GM10847 (cell line): ENCODE data around the gene PSMD13.
"Not testable (repeated sequence)": the region's sequence is repeated elsewhere in the genome, so short reads cannot be mapped to it uniquely, and the experiment has no call there.

Experiments used
- POLR2A ChIP-seq: IDR thresholded peaks from 2 replicates; pipeline ENCODE4 v1.6.1; 2011; ENCODE audit not compliant: insufficient read length; ENCODE audit errors: extremely low read depth

PSMD13 gene

DNA sequence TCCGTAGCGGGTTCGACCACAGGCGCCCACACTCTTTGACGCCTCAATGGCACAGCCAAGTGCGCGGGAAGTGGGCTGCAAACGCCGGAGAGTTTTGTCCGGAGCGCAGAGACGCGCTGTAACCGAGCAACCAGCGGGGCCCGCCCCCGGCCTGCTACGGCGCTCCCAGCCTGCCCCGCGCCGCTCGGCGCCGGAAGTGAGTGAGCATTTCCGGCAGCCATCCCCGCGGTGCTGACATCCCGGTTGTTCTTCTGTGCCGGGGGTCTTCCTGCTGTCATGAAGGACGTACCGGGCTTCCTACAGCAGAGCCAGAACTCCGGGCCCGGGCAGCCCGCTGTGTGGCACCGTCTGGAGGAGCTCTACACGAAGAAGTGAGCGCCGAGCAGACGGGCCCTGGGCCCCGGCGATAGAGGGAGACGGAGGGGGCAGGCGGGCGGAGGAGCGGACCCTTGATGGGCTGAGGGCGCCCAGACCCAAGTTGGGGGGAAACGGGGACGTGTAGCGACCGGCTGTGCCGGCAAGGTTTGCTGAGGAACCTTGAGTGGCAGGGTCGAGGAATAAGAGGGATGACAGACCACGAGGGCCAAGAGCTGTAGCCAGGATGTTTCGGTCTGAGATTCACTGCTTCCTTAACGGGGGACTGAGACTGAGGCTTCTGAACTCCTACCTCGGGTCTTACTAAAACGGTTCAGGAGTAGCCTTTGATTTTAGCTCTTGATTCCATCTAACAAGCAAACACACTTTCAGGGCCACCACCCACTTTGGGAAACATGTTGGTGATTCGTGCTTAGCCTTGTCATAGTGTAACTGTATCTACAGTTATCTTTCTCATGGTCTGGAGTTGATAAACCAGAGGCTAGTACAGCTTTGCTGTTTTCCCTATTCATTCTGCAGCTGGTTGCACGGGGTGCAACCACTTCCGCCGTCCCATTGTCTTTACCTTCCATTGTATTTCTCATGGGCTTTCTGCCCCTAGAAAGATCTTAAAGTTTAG is at the start of gene PSMD13:
Gene PSMD13 (plus strand): TSS at position 203 of the 994 bp plus-strand sequence. CDS start 74 bp downstream, at position 277.
- peak; percentile 66 for TF ChIP-seq POLR2A

DNA sequence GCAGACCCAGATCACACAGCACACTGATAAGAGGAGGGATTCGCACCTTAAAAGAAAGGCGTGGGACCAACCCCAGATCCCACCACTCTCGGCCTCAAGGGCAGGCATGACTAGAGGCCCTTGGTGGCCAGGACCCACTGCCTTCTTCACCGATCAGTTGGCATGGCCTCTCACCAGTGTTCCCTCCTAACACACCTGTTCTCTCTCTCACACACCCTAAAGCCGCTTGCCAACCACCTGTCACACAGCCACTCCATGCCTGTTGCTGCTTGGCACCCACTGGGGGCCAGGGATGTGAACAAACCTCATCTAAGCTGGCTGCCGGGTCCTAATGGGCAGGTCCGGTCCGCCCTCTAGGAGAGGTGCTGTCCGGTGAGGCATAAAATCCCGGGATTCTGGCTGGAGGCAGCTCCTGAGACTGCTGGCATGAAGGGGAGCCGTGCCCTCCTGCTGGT is 44.1 kb upstream of the PSMD13 start, which contains the start of gene SCGB1C1:
Gene SCGB1C1 (plus strand): TSS at position 405 of the 455 bp plus-strand sequence. CDS start 22 bp downstream, at position 427.
- TF ChIP-seq POLR2A: not testable (repeated sequence)

DNA sequence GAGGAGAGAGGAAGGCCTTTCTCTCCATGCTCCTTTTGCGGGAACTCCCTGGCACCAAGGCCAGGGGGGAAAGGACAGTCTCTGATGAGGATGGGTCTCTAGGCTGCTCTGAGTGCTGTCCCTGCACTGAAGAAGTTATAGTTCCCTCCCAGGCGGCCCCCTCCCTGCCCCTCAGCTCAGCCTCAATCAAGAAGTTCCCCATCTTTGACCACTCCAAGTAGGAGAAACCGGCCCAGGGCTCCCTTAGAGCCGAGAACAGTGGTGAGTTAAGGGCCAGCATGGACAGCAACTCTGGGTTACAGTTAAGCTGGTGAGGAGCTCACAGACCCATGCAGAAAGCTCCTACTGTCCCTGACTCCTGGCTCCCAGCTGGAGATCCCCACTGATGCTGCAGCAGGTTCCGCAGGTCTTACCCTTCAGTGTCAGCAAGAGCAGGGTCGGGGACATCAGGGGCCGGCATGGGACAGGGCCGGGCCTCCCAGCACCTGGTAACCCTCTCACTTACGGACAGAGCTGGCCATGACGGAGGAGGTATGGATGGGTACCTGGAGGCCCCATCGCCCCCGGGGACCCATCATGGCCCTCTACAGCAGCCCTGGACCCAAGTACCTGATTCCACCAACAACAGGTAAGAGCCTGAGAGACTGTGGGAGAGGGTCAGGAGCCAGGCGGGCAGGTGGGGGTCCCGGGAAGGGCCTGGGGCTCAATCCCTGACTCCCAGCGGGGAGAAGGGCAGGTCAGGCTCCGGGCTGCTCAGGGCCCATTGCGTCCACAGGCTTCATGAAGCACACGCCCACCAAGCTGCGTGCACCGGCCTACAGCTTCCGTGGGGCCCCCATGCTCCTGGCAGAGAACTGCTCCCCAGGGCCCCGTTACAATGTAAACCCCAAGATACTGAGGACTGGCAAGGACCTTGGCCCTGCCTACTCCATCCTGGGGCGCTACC is 39.7 kb upstream of the PSMD13 start:
- no peak for TF ChIP-seq POLR2A

DNA sequence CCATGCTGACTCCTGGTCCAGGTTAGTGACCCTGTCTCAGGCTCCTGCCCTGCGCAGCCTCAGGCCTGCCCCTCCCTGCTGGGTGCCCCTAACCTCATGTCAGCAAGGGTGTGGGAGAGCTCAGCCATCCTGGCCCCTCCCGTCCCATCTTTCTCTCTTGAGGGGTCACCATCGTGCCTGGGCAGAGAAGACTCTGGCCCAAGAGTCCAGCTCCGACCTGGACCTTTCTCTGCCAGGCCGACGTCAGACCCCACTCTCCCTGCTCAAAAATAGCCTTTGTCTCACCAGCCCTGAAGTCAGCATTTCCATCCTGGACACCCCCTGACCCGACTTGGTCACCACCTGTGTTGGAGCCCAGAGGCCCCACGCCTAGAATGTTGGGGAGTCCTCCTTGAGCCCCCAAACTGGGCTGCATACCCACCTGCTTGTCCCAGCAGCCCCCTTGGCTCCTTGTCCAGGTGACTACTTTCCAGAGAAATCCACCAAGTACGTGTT is 39.0 kb upstream of the PSMD13 start:
- TF ChIP-seq POLR2A: no peak

DNA sequence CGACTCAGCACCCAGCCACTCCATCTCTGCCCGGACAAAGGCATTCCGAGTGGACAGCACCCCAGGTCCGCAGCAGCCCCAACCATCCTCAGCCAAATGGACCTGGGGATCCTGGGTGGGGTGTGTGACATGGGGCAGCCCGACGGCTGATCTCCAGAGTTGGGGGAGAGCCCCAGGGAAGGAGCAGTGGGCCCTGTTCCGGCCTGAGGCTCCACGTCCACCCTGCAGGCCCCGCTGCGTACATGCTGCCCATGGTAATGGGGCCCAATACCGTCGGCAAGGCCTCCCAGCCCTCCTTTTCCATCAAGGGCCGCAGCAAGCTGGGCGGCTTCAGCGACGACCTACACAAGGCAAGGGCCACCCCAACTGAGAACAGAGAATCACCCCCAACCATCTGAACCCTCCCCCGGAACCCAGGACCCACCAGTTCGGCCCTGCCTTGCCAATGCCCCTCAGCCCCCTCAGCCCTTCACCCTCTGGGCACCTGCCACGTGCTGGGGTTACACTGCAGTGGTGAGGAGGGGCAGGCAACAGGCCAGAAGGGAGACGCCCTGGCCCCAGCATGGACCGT is 38.5 kb upstream of the PSMD13 start:
- TF ChIP-seq POLR2A: no peak

DNA sequence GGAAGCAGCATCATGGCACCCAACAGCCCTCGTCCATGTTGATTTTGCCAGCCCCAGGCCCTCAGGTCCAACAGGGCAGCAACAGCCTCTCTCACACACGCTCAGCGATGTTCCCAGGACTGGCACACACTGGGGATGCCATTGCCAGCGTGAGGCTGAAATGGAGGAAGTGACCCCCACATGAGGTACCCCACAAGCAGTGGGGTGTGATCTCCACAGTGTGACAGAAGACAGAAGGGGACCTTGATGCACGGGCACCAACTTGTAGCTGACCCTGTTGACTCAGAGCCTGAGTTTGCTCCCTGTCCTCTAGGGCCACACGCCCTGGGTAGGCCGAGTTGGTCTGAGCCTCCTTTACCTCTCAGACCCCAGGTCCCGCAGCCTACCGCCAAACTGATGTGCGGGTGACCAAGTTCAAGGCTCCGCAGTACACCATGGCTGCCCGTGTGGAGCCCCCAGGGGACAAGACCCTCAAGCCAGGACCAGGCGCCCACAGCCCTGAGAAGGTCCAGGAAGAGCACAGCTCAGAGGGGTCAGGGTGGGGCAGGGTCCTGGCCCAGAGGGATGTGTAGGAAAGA is 37.7 kb upstream of the PSMD13 start:
- no peak for TF ChIP-seq POLR2A

DNA sequence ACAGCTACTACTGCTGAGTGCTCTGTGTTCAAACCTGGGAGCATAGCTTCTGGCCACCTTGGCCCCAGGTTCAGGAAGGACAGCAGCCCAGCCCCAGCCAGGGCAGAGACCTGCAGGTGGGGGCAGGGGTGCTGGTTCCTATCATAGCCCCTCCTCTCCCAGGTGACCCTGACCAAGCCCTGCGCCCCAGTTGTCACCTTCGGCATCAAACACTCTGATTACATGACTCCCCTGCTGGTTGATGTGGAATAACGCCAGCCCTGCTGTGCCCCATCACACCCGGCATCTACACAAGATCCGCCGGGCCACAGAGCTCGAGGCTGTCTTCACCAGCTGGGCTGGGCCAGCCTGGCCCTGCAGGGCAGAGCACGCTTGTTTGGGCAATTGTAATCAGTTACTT is 37.0 kb upstream of the PSMD13 start:
- no peak for TF ChIP-seq POLR2A

DNA sequence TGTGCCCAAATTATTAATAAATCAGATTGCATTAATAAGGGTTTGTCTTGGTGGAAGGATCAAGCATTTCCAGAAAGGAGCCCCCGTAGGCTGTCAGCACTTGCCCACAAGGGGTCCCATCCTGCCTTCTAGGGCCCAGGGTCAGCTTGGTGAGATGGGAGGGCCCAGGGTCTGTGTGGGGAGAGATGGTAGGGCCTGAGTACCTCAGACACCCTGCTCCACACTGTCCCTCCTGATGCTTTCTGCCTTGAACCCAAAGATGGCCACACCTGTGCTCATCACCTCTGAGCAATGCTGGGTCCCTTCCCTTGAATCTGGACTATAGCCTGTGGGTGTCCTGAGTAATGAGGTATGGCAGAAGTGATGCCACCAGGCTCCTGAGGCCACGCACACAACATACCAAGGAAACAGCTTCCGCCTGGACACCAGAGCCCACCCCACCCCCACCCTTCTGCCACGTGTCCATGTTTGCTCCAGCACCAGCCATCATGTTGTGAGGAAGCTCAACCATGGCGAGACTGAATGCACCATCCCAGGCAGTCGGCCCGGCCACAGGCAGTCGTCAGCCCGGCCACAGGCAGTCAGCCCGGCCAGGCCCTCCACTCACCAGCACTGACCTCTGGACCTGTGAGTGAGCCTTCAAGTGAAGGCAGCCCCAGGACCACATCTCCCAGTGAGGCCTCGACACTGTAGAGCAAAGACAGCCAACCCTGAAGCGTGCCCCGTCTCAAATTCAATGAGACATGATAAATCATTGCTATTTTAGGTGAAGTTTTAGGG is 36.4 kb upstream of the PSMD13 start:
- no peak for TF ChIP-seq POLR2A

DNA sequence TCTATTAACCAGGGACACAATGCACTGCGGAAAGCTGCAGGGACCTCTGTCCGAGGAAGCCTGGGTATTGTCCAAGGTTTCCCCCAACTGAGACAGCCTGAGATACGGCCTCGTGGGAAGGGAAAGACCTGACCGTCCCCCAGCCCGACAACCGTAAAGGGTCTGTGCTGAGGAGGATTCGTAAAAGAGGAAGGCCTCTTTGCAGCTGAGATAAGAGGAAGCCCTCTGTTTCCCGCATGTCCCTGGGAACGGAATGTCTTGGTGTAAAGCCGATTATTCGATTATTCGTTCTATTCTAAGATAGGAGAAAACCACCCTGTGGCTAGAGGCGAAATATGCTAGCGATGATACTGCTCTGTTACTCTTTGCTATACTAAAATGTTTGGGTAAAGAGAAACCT is 34.8 kb upstream of the PSMD13 start:
- no peak for TF ChIP-seq POLR2A

DNA sequence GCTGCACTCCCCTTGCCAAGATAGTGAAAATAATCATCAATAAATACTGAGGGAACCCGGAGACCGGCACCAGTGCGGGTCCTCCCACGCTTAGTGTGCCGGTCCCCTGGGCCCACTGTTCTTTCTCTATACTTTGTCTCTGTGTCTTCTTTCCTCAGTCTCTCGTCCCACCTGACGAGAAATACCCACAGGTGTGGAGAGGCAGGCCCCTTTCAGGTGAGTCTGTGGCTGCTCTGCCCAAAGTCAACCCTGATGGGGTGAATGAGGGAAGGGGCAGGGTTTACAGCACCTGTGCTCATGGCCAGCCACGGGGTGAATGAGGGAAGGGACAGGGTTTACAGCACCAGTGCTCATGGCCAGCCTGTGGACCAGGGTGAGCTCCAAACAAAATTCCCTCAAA is 34.3 kb upstream of the PSMD13 start:
- TF ChIP-seq POLR2A: no peak

DNA sequence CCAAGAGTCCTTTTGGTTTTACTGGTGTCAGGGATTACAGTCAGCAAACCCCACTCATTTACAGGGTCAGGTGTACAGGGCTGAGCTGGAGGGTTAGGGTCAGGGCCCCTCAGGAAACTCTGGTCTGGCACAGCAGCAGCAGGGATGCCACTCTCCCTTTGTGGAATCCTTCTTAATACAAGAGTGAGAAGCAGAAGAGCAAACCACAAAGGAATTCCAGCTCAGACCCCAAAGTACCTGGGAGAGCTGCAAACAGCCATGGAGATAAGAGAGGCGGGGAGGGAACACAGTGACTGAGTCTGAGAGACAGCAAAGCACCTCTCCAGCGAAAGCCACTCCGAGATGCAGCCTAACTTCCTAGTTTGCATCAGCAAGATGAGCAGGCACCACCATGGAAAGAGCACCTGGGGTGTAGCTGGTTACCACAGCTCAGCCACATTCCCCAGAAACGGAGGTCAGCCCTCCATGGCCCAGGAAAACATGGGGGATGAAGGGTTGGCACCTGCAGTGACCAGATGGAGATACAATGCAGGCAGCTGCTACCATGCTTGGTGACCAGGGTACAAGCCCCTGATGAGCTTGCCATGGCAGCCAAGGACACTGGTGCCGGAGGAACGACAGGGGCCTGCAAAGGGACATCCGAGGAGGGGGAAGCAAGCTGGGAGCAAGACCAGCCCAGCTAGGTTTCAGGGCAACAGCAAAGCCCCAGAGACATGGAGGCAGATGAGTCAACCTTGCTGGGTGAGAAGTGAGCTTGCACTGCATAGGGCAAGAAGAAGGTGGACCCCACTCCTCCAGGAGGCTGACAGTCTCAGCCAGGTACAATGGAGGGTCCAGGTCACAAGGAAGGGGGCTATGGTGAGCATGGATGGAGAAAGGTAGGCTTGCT is 33.5 kb upstream of the PSMD13 start:
- TF ChIP-seq POLR2A: no peak

DNA sequence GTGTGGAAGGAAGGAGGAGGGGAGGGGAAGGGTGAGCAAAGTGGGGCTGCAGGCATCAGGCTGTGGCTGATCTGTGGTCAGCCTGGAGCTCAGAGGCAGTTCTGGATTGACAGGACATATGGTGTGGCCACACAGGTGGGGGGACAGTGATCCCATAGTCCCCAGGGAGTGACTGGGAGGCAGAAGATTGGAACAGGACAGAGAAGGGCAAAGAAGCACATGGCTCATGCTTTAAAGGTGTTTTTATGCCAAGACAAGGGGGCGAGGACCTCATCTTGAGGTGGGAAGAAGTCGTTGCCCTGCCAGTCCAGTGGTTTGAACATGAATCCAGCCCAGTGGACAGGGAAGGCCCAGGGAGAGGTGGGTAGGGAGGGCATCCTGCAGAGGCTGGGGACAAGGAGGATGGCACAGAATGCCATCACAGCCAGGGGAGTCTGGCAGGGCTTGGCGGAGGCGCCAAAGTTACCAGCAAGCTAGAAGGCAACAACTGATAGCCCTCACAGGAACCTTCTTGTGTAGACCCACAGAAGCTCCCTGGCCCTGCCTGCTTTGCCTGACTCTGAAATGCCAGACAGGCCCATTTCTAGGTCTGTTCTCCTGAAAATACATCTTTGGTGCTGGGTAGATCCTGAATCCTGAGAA is 32.7 kb upstream of the PSMD13 start:
- TF ChIP-seq POLR2A: no peak
